Mesendoderm (in vitro differentiated cells): ENCODE results near the gene MACROD2.

Experiments
- DNase-seq: peaks from one replicate; pipeline ENCODE4 v3.0.0; 2013
- H2AK5ac ChIP-seq: 2 replicates; pipeline ENCODE4 v1.6.1; 2013; ENCODE audit warnings: low read length, inconsistent platforms
- H2BK120ac ChIP-seq: 2 replicates; pipeline ENCODE4 v1.6.1; 2013; ENCODE audit warnings: low read depth, mild to moderate bottlenecking, low read length, moderate library complexity, mixed read lengths
- H2BK15ac ChIP-seq: replicated peaks from 2 replicates; pipeline ENCODE4 v1.6.1; 2013; ENCODE audit warnings: low read depth, mild to moderate bottlenecking, moderate library complexity
- H2BK5ac ChIP-seq: 2 replicates; pipeline ENCODE4 v1.6.1; 2013; ENCODE audit warnings: low read length, inconsistent platforms
- H3K18ac ChIP-seq: 2 replicates; pipeline ENCODE4 v1.6.1; 2013; ENCODE audit warnings: mild to moderate bottlenecking, low read length, mixed read lengths
- H3K23ac ChIP-seq: one replicate; pipeline ENCODE4 v1.6.1; 2013; ENCODE audit warnings: low read length
- H3K27ac ChIP-seq: 2 replicates; pipeline ENCODE4 v1.5.1; 2013; ENCODE audit warnings: low read depth, mild to moderate bottlenecking, inconsistent platforms, low read length, moderate library complexity
- H3K27me3 ChIP-seq: 2 replicates; pipeline ENCODE4 v1.6.1; 2013; ENCODE audit warnings: low read length, control low read depth, mild to moderate bottlenecking, inconsistent platforms; ENCODE audit not compliant: insufficient read depth, poor library complexity
- H3K36me3 ChIP-seq: 2 replicates; pipeline ENCODE4 v1.6.1; 2013; ENCODE audit warnings: low read length, inconsistent platforms; ENCODE audit not compliant: control insufficient read depth, insufficient read depth
- H3K4ac ChIP-seq: one replicate; pipeline ENCODE4 v1.6.1; 2013; ENCODE audit warnings: low read depth, mild to moderate bottlenecking, low read length, moderate library complexity
- H3K4me1 ChIP-seq: 2 replicates; pipeline ENCODE4 v1.6.1; 2013; ENCODE audit warnings: low read depth, low read length, inconsistent platforms; ENCODE audit not compliant: control insufficient read depth
- H3K4me2 ChIP-seq: 2 replicates; pipeline ENCODE4 v1.6.1; 2013; ENCODE audit warnings: low read length
- H3K4me3 ChIP-seq: 2 replicates; pipeline ENCODE4 v1.5.1; 2013; ENCODE audit warnings: mild to moderate bottlenecking, low read length
- H3K56ac ChIP-seq: one replicate; pipeline ENCODE4 v1.6.1; 2013; ENCODE audit warnings: low read length
- H3K79me1 ChIP-seq: 2 replicates; pipeline ENCODE4 v1.6.1; 2013; ENCODE audit warnings: low read length, inconsistent platforms
- H3K79me2 ChIP-seq: 2 replicates; pipeline ENCODE4 v1.6.1; 2013; ENCODE audit warnings: mild to moderate bottlenecking, low read length; ENCODE audit not compliant: control insufficient read depth, insufficient read depth
- H3K9ac ChIP-seq: 2 replicates; pipeline ENCODE4 v1.6.1; 2013; ENCODE audit warnings: low read length, inconsistent platforms
- H4K5ac ChIP-seq: one replicate; pipeline ENCODE4 v1.6.1; 2013; ENCODE audit warnings: low read length
- H4K8ac ChIP-seq: one replicate; pipeline ENCODE4 v1.6.1; 2013; ENCODE audit warnings: low read depth, mild to moderate bottlenecking, control low read depth, low read length, moderate library complexity
- WGBS: extraction: QIAGEN DNeasy Blood & Tissue Kit; methylation state at CpG from one replicate; pipeline ENCODE4 v1.1.7; 2013; ENCODE audit warnings: low lambda C conversion rate, missing lambda C conversion rate; ENCODE audit not compliant: insufficient coverage; ENCODE audit errors: extremely low coverage; 5-methylcytosine and 5-hydroxymethylcytosine counted together

Gene MACROD2

GRCh38 chr20:14600527-14600926 is 605.2 kb downstream of the MACROD2 start:
- H2AK5ac ChIP-seq, result no peak overlapping the region
- no CpG with 5 or more reads among the region's 2 CpGs for whole genome bisulfite sequencing

GRCh38 chr20:14604143-14604542 is 608.8 kb downstream of the MACROD2 start:
- Histone ChIP-seq H3K4me3 (no peak overlapping the region), H2BK15ac (no peak overlapping the region), H2BK5ac (no peak overlapping the region), H2BK120ac (no peak overlapping the region), H4K5ac (no peak overlapping the region), H3K18ac (no peak overlapping the region), H3K4me2 (no peak overlapping the region), H3K9ac (no peak overlapping the region), H3K4me1 (no peaks in the 10 kb centered on the region), H3K27ac (no peak overlapping the region), H3K27me3 (no peaks in the 10 kb centered on the region), H3K56ac (no peak overlapping the region), H3K36me3 (no peaks in the 10 kb centered on the region), H4K8ac (no peak overlapping the region), H3K23ac (no peak overlapping the region), H3K4ac (no peak overlapping the region), H2AK5ac (no peak overlapping the region), H3K79me2 (no peaks in the 10 kb centered on the region), H3K79me1 (no peaks in the 10 kb centered on the region)
- no CpG with 5 or more reads among the region's 1 CpG for WGBS
- DNase-seq, result no peak

More at GRCh38 chr20:14600527-14600926, 605.2 kb downstream of the MACROD2 start:
- Histone ChIP-seq H4K8ac (no peak overlapping the region), H3K27me3 (no peaks in the 10 kb centered on the region), H3K79me2 (no peaks in the 10 kb centered on the region), H3K18ac (no peak overlapping the region), H3K27ac (no peak overlapping the region), H3K4me3 (no peak overlapping the region), H3K4me2 (no peak overlapping the region), H3K9ac (no peak overlapping the region), H3K79me1 (no peaks in the 10 kb centered on the region), H3K4me1 (no peaks in the 10 kb centered on the region), H2BK120ac (no peak overlapping the region), H3K4ac (no peak overlapping the region), H2BK15ac (no peak overlapping the region), H3K56ac (no peak overlapping the region), H4K5ac (no peak overlapping the region), H3K23ac (no peak overlapping the region), H2BK5ac (no peak overlapping the region), H3K36me3 (no peaks in the 10 kb centered on the region)
- no peak for DNase-seq

GRCh38 chr20:14609328-14610221 is 614.3 kb downstream of the MACROD2 start:
- Histone ChIP-seq H3K79me2 (no peaks in the 10 kb centered on the region), H4K5ac (no peak overlapping the region), H3K23ac (no peak overlapping the region), H3K56ac (no peak overlapping the region), H4K8ac (no peak overlapping the region), H3K27ac (no peak overlapping the region), H3K18ac (no peak overlapping the region), H2AK5ac (no peak overlapping the region), H2BK15ac (no peak overlapping the region), H3K4me1 (no peaks in the 10 kb centered on the region), H2BK120ac (no peak overlapping the region), H3K4ac (no peak overlapping the region), H3K9ac (no peak overlapping the region), H3K4me3 (no peak overlapping the region), H3K79me1 (no peaks in the 10 kb centered on the region), H3K36me3 (no peaks in the 10 kb centered on the region), H3K4me2 (no peak overlapping the region), H3K27me3 (no peaks in the 10 kb centered on the region), H2BK5ac (no peak overlapping the region)
- peak; percentile 4 for DNase-seq
- no CpG with 5 or more reads among the region's 4 CpGs for WGBS

- Histone ChIP-seq H4K8ac (no peak overlapping the region), H3K23ac (no peak overlapping the region), H3K4me3 (no peak overlapping the region), H2AK5ac (no peak overlapping the region), H3K4ac (no peak overlapping the region), H3K27me3 (no peaks in the 10 kb centered on the region), H3K27ac (no peak overlapping the region), H3K79me1 (no peaks in the 10 kb centered on the region), H2BK120ac (no peak overlapping the region), H2BK5ac (no peak overlapping the region), H3K56ac (no peak overlapping the region), H3K79me2 (no peaks in the 10 kb centered on the region), H3K36me3 (no peaks in the 10 kb centered on the region), H3K4me1 (no peaks in the 10 kb centered on the region), H3K9ac (no peak overlapping the region), H3K4me2 (no peak overlapping the region), H4K5ac (no peak overlapping the region), H2BK15ac (no peak overlapping the region), H3K18ac (no peak overlapping the region)
- WGBS, result no CpG with 5 or more reads among the region's 2 CpGs
- DNase-seq, result peak; percentile 25
Observed at GRCh38 chr20:14611479-14611878, 616.2 kb downstream of the MACROD2 start.

GRCh38 chr20:14612391-14612790 is 617.1 kb downstream of the MACROD2 start:
- Histone ChIP-seq H3K27me3 (no peaks in the 10 kb centered on the region), H3K4ac (no peak overlapping the region), H4K5ac (no peak overlapping the region), H2BK15ac (no peak overlapping the region), H4K8ac (no peak overlapping the region), H3K4me1 (no peaks in the 10 kb centered on the region), H3K79me1 (no peaks in the 10 kb centered on the region), H3K56ac (no peak overlapping the region), H3K27ac (no peak overlapping the region), H3K4me2 (no peak overlapping the region), H3K36me3 (no peaks in the 10 kb centered on the region), H3K79me2 (no peaks in the 10 kb centered on the region), H2BK120ac (no peak overlapping the region), H3K9ac (no peak overlapping the region), H3K23ac (no peak overlapping the region), H2BK5ac (no peak overlapping the region), H2AK5ac (no peak overlapping the region), H3K18ac (no peak overlapping the region), H3K4me3 (no peak overlapping the region)
- WGBS, result no CpG with 5 or more reads among the region's 1 CpG
- peak; percentile 12 for DNase-seq
